ENCODE data around the gene PTPRN2.

The PTPRN2 gene

DNA sequence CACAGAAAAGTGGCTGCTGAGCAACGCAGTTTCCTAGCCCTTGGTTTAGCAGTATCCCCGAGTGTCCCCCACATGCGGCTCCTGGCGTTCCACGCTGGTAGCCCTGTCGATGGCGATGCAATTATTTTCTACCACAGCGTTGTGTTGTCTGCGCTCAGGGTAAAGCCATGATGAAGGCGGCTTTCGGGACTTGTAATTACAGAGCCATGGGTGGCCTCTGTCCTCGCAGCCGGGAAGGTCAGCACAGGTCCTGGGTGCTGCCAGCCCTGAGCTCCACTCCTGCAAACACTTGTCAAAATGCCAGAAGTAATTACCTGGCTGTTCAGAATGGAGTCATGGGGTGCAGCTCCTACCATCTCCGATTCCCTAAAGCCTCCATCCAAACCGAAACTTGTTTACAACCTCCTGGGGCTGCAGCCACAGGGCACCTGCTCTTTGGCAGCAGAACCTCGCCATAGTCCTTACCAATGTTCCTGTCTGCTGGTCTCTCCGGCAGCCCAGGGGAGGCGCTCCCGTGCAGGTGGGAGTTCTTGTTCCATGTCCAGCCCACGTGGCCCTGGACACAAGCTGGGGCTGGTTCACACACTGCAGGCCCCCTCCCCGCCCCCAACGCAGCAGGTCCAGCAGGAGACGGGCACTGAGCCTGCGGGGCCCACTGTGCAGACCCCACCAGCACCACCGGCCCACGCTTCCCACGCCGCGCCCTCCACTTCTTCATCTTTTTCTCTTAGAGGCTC is 512.6 kb downstream of the PTPRN2 start:
- no peak for DNase-seq

GRCh38 chr7:158073845-158074840 is 513.5 kb downstream of the PTPRN2 start:
- DNase-seq: no peak

DNA sequence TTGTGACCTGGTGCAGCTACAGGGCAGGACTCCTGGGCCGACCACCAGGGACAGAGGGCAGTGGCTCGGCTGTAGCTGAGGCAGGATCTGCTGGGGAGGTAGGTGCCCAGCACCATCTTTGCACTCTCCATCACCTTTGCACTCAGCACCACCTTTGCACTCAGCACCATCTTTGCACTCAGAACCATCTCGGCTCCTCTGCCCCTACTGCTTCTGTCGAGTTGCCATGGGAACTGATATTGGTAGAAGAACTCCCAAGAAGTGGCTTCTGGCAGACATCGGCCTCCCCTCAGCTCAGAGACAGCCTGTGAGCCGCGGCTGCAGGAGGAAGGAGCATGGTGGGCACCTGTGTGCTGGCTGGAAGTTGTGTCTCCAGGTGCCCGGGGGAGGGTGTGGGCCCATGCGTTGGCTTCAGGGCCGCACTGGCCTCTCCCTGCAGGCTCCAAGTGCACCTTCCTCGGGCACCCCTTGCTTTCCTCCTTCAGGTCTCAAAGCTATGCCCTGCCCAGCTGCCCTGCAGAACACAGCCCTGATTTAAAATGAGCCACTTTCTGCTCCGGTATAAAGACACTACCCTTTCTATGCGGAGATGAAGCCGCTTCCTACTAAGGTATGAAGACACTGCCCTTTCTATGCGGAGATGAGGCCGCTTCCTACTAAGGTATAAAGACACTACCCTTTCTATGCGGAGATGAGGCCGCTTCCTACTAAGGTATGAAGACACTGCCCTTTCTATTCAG is 514.5 kb downstream of the PTPRN2 start:
- no peak for DNase-seq

- DNase-seq: no peak
Observed at GRCh38 chr7:158070222-158070920, 517.3 kb downstream of the PTPRN2 start.

GRCh38 chr7:158068853-158069252 is 518.8 kb downstream of the PTPRN2 start:
- no peak for DNase-seq

- DNase-seq: no peak
Observed at GRCh38 chr7:158067931-158068482, 519.6 kb downstream of the PTPRN2 start.

DNA sequence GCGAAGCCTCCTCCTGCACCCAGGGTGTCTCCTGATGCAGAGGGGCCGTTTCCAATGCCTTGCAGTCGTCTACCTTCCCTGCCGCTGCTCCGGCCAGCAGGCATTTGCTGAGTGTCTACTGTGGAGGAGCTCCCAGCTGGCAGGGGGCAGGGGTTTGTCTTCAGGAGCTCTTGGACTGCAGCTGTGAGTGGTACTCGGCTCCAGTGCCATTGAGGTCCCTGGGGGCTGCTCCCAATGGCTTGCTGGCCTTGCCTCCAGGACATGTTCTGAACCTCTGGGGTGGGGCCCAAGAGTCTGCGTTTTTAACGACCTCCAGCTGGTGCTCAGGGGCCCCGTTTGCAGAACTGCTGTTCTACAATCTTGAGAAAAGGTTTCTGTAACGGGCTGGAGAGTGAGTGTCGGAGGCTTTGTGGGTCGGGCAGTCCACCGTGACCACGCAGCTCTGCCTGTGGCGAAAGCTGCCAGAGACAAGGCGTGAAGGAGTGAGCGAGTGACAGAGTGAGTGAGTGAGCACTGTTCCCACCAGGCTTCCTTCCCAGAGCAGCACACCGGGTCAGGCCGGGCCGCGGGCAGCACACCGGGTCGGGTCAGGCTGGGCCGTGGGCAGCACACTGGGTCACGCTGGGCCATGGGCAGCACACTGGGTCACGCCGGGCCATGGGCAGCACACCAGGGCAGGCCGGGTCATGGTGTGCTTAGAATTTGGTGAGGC is 520.2 kb downstream of the PTPRN2 start:
- DNase-seq: no peak

GRCh38 chr7:158066085-158066484 is 521.5 kb downstream of the PTPRN2 start:
- DNase-seq: no peak

DNA sequence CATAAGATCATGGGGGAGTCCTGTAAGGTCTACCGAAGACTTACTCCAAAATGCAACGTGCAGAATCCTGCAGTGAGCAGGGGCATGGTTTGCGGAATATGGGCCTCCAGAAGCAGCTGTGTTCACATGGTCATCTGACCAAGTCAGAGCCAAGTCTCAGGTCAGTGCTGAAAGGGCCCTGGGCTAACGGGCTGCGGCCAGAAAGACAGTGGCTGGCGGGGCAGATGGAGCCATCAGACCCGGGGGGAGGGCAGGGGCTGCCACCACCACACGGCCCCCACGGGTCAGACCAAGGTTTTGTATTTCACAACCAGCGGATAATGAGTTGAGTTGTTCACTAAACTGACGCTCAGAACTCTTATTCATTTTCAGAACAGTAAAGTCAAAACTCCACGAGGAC is 522.3 kb downstream of the PTPRN2 start:
- DNase-seq: no peak

- no peak for DNase-seq
Observed at GRCh38 chr7:158064631-158065030, 523.0 kb downstream of the PTPRN2 start.

GRCh38 chr7:158063850-158064610 is 523.6 kb downstream of the PTPRN2 start:
- DNase-seq: no peak

- DNase-seq: no peak
Observed at GRCh38 chr7:158062661-158063060, 525.0 kb downstream of the PTPRN2 start.

DNA sequence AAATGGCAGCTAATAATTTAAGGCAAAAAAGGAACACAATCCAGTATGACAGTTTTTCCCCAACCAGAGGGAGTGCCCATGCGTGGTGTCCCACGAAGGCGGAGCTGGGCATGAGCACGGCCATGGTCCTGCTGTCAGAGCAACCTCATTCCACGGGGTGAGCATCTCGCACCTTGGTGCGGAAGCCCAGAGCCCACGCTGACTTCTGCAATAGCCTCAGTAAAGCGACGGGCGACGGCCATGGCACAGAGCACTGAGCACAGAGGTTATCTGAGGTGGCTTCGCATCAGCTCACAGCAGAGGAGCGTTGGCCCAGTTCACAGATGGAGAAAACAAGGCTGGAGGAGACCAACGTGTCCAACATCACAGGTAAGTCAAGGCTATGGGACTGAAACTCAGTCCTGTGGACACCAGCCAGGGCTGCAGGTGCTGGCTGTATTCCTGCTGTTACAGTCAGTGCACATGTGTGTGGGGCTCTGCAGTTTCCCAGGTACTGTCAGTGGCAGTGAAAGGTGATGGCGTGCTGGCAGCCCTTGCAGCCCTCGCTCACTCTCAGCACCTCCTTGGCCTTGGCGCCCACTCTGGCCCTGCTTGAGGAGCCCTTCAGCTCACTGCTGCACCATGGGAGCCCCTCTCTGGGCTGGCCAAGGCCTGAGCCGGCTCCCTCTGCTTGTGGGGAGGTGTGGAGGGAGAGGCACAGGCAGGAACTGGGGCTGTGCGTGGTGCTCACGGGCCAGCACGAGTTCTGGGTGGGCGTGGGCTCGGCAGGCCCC is 525.6 kb downstream of the PTPRN2 start:
- no peak for DNase-seq

- no peak for DNase-seq
Observed at GRCh38 chr7:158061026-158061630, 526.5 kb downstream of the PTPRN2 start.

- no peak for DNase-seq
Observed at GRCh38 chr7:158060216-158060615, 527.4 kb downstream of the PTPRN2 start.

GRCh38 chr7:158057446-158057845 is 530.2 kb downstream of the PTPRN2 start:
- no peak for DNase-seq

DNA sequence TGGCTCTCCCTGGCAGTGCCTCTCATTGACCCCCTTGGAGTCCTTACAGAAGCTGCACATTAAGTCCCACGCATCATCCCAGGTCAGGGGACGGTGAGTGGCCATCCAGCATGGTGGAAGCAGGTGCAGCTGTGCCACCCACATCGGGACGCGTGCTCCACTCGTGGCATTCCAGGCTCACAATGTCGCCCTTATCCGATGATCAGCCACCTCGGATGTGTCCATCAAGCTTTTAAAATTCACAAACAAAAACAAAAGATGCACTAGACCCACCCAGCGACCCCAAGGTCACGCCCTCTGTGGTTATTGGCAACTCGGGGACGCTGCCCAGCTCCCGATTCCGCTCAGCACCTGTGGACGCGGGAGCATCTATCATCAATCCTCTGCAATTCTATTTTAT is 530.9 kb downstream of the PTPRN2 start:
- no peak for DNase-seq

DNA sequence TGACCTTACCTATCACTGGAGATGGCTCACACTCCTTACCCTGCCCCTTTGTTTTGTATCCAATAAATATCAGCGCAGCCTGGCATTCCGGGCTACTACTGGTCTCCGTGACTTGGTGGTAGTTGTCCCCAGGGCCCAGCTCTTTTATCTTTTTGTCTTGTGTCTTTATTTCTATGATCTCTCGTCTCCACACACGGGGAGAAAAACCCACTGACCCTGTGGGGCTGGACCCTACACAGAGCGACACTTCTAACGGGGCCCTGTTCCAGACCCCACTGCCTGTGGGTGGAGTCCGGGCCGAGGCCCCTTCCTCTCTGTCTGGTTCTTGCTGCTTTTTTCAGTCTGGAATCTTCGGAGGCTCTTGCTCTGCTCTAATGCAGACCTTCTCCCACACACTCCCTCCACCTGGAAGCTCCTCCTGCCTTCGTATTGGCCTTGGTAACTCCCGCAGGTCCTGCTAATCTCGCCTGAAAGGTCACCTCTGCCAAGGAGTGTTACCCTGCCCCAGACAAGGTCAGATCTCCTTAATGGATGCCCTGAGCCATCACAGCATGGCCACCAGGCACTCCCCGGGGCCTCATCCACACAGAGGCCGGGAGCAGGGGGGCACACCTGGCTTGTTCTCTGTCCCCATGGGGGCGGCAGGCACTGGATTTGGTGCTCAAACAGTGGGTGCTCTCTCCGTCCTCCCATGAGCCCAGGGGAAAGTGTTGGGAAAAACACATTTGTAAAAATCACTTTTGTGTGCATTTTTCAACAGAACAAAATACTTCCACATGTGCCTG is 531.7 kb downstream of the PTPRN2 start:
- no peak for DNase-seq

- no peak for DNase-seq
Observed at GRCh38 chr7:158054611-158055010, 533.0 kb downstream of the PTPRN2 start.
